ENCODE measurements around the gene TSPO. TPM values are rescaled to one million over a fixed set of nuclear protein-coding genes. Genes with fewer than 3 reads are reported as not detected.

Gene TSPO
- total RNA-seq, 4 donors from 2014 or later = 346 to 897 (median 746) TPM

DNA sequence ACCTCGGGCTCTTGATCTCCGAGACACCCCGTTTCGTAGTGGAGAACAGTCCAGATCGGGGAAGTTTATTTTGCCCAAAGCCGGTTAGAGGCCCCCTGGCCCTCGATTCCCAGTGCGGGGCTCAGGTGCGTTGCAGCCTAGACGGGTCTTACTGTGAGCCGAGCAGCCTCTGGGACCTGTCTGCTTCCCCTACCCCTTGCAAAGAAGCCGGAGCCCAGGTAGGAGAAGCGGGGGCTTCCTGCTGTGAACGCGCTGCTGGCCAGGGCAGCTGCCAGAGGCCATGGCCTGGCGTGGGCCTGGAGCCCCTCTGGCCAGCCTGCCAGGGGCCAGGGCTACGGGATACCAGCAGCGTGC is 621 bp downstream of the TSPO start:
- H3K9me3 ChIP-seq = no peaks in the 10 kb centered on the region
- H3K4me3 ChIP-seq = peak overlapping the region; percentile 80
- H3K36me3 ChIP-seq = no peaks in the 10 kb centered on the region
- H3K27ac ChIP-seq = peak overlapping the region; percentile 94
- DNase-seq (ENCODE audit: low spot score in 2 of 2) = peak in 1 of 2 donors; percentile 73
- no peaks in the 10 kb centered on the region for H3K27me3 ChIP-seq
- H3K4me1 ChIP-seq = peaks cover 70% of the 10 kb centered on the region
- 3% methylated on average over 6 of the region's 18 CpGs for WGBS
- no peak for TF ChIP-seq EP300 (IDR thresholded peaks at IDR 0.05)
- no peak for TF ChIP-seq POLR2A (IDR thresholded peaks at IDR 0.05)
- TF ChIP-seq, protein P1, sequence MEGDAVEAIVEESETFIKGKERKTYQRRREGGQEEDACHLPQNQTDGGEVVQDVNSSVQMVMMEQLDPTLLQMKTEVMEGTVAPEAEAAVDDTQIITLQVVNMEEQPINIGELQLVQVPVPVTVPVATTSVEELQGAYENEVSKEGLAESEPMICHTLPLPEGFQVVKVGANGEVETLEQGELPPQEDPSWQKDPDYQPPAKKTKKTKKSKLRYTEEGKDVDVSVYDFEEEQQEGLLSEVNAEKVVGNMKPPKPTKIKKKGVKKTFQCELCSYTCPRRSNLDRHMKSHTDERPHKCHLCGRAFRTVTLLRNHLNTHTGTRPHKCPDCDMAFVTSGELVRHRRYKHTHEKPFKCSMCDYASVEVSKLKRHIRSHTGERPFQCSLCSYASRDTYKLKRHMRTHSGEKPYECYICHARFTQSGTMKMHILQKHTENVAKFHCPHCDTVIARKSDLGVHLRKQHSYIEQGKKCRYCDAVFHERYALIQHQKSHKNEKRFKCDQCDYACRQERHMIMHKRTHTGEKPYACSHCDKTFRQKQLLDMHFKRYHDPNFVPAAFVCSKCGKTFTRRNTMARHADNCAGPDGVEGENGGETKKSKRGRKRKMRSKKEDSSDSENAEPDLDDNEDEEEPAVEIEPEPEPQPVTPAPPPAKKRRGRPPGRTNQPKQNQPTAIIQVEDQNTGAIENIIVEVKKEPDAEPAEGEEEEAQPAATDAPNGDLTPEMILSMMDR (IDR thresholded peaks at IDR 0.05) = no peak
- TF ChIP-seq POLR2AphosphoS5 (IDR thresholded peaks at IDR 0.05) = no peak

DNA sequence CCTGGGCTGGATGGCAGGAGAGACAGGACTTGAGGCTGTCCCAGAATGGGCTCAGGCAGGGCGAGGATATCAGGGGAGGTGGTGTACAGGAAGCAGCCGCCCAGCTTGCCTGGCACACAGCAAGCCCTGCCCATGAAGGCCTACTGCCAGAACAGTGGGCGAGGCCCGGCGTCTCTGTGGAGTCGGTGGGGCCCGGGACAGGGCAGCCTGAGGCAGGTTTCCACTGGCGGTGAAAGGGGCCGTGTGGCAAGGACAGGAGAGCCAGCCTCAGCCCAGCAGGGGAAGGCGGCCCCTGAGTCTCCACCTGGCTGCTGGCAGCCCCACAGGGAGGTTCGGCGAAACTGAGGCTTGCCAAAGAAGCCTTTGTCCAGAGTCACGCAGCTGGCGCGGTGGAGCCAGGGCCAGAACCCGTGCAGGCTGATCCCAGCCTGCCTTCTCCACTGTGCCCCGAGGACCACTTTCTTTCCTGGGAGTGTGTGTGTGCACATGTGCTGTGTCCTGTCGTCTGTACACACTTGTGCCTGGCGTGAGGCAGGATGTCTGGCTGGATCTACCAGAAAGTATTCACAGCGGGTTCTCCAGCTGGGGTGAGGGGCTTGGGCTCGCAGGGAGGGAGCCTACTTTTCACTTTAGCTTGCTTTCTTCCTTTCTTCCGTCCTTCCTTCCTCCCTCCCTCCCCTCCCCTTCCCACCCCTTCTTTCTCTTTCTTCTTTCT is 1.2 kb downstream of the TSPO start:
- Histone ChIP-seq H3K4me3 (peak overlapping the region; percentile 80), H3K36me3 (no peaks in the 10 kb centered on the region), H3K4me1 (peaks cover 72% of the 10 kb centered on the region), H3K27ac (peak overlapping the region; percentile 94), H3K9me3 (no peaks in the 10 kb centered on the region), H3K27me3 (no peaks in the 10 kb centered on the region)
- TF ChIP-seq POLR2AphosphoS5 (IDR thresholded peaks at IDR 0.05) = no peak
- TF ChIP-seq, protein P1 (IDR thresholded peaks at IDR 0.05) = no peak
- no peak for TF ChIP-seq EP300 (IDR thresholded peaks at IDR 0.05)
- TF ChIP-seq POLR2A (IDR thresholded peaks at IDR 0.05) = no peak
- under 1% methylated on average over 17 of the region's 22 CpGs for WGBS
- DNase-seq (ENCODE audit: low spot score in 2 of 2) = peak; percentile 89 to 91

DNA sequence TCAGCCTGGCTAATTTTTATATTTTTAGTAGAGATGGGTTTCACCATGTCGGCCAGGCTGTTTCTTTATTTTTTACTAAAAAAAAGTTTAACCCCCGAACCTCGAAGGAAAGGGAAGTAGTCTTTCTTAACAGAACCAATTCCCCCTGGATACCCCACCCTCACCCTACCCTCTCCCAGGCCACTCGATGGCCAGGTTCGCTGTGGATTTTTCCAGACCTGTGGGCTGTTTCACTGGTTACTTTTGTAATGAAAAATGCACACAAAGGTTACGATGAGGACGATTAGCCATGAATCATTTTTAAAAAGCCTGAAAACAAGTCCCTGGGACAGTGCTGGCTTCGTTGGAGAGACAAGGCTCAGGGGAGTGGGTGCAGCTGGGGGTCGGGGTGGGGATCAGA is 2.5 kb downstream of the TSPO start:
- Histone ChIP-seq H3K27ac (peak overlapping the region; percentile 5), H3K27me3 (no peaks in the 10 kb centered on the region), H3K4me1 (peaks cover 75% of the 10 kb centered on the region), H3K36me3 (no peaks in the 10 kb centered on the region), H3K9me3 (no peaks in the 10 kb centered on the region), H3K4me3 (no peak overlapping the region)
- 55% methylated on average over 9 of the region's 9 CpGs for WGBS
- TF ChIP-seq EP300 (IDR thresholded peaks at IDR 0.05) = no peak
- no peak for TF ChIP-seq POLR2A (IDR thresholded peaks at IDR 0.05)
- TF ChIP-seq, protein P1 (IDR thresholded peaks at IDR 0.05) = no peak
- no peak for TF ChIP-seq POLR2AphosphoS5 (IDR thresholded peaks at IDR 0.05)
- DNase-seq (ENCODE audit: low spot score in 2 of 2) = no peak

DNA sequence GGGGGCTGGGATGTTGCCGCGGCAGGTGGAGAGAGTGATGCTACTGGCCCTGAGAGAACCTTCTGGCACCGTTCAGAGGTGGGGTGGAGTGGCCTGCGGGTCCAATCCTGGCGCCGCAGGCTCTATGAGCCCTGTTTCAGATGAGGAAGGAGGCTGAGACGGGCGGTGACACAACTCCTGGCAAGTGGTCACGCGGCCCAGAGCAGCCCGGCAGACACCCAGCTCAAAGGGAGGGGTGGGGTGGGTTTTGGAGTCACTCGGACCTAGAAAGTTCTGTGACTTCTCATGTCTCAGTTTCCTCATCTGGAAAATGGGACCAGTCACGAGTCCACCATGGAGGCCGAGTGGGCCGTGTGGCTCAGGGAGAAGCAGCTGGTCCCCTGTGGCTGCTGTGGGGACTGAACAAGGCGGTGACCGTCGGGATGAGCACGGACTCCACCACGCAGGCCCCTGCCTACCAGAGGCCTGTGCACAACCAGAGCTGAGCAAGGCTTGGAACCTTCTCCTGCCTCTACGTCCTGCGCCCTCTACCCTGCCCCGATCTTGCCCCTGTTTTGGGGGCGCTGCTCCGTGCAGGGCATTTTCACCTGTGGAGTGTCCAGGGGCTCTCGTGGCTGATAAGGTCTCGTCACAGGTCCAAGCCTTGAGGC is 3.7 kb downstream of the TSPO start:
- DNase-seq (ENCODE audit: low spot score in 2 of 2) = peak in 1 of 2 donors; percentile 81
- H3K27ac ChIP-seq = no peak overlapping the region
- TF ChIP-seq, protein P1 (IDR thresholded peaks at IDR 0.05) = no peak
- TF ChIP-seq POLR2A (IDR thresholded peaks at IDR 0.05) (no peak), EP300 (IDR thresholded peaks at IDR 0.05) (no peak), POLR2AphosphoS5 (IDR thresholded peaks at IDR 0.05) (no peak)
- H3K36me3 ChIP-seq = peaks cover 9% of the 10 kb centered on the region
- H3K4me1 ChIP-seq = peaks cover 87% of the 10 kb centered on the region
- 31% methylated on average over 9 of the region's 27 CpGs for WGBS
- H3K9me3 ChIP-seq = no peaks in the 10 kb centered on the region
- H3K27me3 ChIP-seq = no peaks in the 10 kb centered on the region
- no peak overlapping the region for H3K4me3 ChIP-seq

DNA sequence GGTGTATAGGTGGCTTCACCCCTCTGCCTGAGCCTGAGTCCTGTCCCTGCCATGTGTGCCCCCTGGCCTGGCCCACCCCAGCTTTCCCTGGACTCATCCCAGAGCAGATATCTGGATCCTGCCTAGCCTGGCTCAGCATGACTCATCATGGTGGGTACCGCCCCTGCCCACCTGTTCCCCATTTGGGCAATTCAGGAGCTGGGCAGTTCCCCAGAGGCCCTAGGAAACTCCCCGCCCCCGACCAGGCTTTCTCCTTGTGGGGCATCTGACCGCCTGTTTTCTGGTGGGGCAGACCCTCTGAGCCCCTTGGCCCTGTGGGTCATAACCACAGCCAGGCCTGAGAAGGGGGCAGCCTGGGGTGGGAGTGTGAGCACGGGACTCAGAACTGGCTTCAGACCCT is 4.4 kb downstream of the TSPO start:
- H3K27ac ChIP-seq = no peak overlapping the region
- 67% methylated on average over 1 of the region's 5 CpGs for WGBS

More for the DNA sequence above, 4.4 kb downstream of the TSPO start:
- H3K9me3 ChIP-seq = no peaks in the 10 kb centered on the region
- H3K4me1 ChIP-seq = peaks cover 87% of the 10 kb centered on the region
- H3K36me3 ChIP-seq = peaks cover 17% of the 10 kb centered on the region
- no peak for DNase-seq (ENCODE audit: low spot score in 2 of 2)
- H3K4me3 ChIP-seq = no peak overlapping the region
- TF ChIP-seq, protein P1 (IDR thresholded peaks at IDR 0.05) = no peak
- no peak for TF ChIP-seq EP300 (IDR thresholded peaks at IDR 0.05)
- TF ChIP-seq POLR2AphosphoS5 (IDR thresholded peaks at IDR 0.05) = no peak
- no peak for TF ChIP-seq POLR2A (IDR thresholded peaks at IDR 0.05)
- H3K27me3 ChIP-seq = no peaks in the 10 kb centered on the region
